ENCODE results near the gene SATB2.

Gene SATB2

GRCh38 chr2:199322151-199322550 is 135.6 kb downstream of the SATB2 start:
- no peak for DNase-seq (ENCODE audit: low spot score)

DNA sequence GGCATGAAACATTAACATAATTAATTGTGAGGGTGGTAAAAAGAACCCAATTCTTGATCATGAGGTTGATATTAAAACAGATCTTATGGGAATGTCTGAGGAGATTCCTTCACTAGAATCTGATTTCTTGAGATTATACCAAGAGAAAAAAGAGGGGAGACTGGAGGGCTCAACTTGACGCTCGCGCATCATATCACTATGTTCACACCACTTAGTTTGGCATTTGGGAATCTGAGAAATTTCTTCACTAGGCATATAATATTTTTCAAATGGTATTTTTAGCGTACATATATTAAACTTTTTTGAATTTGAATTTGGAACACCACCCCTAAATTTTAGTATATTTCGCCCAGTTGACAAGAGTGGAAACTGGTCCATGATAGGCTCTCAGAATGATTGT is 140.1 kb downstream of the SATB2 start:
- no peak for DNase-seq (ENCODE audit: low spot score)

- no peak for DNase-seq (ENCODE audit: low spot score)
Observed at GRCh38 chr2:199316851-199317250, 140.9 kb downstream of the SATB2 start.

- DNase-seq (ENCODE audit: low spot score) = no peak
Observed at GRCh38 chr2:199315299-199316179, 142.2 kb downstream of the SATB2 start.

DNA sequence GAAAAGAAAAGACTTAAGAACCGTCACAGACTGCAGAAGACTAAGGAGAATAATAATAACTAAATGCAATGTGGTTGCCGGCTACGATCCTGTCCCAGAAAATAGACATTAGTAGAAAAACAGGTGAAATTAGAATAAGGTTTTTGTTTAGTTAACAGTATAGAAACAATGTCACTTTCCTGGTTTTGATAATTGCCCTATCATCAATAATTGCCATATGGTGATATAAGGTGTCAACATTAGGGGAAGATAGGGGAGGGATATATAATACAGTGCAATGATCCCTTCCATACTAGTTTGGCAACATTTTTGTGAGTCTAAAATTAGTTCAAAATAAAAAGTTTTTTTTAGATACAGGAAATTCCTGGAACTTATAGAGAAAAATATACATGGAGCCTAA is 144.8 kb downstream of the SATB2 start:
- no peak for DNase-seq (ENCODE audit: low spot score)

- no peak for DNase-seq (ENCODE audit: low spot score)
Observed at GRCh38 chr2:199310771-199311585, 146.8 kb downstream of the SATB2 start.

GRCh38 chr2:199309973-199310372 is 147.8 kb downstream of the SATB2 start:
- no peak for DNase-seq (ENCODE audit: low spot score)

GRCh38 chr2:199309411-199309810 is 148.3 kb downstream of the SATB2 start:
- DNase-seq (ENCODE audit: low spot score) = no peak

DNA sequence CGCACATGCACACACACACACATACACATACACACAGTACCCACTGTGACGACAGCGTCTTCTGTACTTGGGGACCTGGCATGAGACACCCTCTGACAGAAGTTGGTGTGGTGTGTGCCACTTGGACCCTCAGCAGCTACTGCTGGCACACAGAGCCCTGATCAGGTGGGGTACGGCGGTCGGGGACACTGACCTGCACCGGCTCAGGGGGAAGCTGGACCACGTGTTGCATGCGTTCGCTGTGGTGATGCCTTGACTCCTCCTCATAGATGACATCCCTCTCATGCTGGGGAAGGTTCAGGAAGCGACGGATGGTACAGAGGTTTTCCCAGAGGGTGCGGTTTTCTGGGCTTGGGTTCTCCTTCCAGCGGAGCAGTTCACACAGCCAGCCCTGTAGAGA is 149.2 kb downstream of the SATB2 start:
- DNase-seq (ENCODE audit: low spot score) = no peak

- DNase-seq (ENCODE audit: low spot score) = no peak
Observed at GRCh38 chr2:199307461-199307860, 150.3 kb downstream of the SATB2 start.

DNA sequence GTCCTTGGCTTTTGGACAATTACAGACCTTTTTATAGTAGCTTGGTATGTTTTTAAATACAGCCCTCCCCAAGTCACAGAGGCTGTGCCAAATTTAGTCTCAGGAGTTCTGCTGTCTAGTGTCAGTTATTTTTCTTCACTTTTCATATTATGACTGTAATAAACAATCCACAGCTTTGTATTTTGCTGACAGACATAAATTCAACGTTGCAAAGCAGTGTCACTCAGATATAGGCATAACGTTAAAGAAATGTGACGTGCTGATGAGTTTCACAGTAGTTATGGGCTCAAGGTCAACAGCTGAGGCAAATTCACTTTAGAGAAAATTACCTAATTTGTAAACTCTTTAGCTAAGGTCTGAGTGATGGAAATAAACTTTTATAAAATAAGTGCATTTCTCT is 151.6 kb downstream of the SATB2 start:
- no peak for DNase-seq (ENCODE audit: low spot score)

- DNase-seq (ENCODE audit: low spot score) = no peak
Observed at GRCh38 chr2:199303728-199304177, 154.0 kb downstream of the SATB2 start.

- DNase-seq (ENCODE audit: low spot score) = no peak
Observed at GRCh38 chr2:199302851-199303250, 154.9 kb downstream of the SATB2 start.

GRCh38 chr2:199288424-199288823 is 169.3 kb downstream of the SATB2 start:
- no peak for DNase-seq (ENCODE audit: low spot score)

DNA sequence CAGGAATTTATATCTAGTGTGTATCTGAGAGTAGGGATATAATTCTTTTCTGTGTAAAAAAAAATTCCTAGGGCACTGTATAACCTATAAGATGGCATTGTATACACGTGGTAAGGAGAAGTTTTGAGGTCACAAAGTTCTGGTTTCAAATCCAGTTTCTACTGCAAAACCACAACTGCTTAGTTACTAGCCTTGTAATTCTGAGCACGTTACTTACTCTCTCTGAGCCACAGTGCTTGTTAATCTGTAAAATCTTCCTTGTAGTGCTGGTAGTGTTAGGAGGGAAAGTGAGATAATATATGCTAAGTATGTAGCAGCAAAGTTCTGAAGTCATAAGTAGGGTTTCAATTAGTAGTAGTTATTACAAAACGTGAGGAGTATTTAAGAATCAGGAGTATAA is 175.4 kb downstream of the SATB2 start:
- no peak for DNase-seq (ENCODE audit: low spot score)

DNA sequence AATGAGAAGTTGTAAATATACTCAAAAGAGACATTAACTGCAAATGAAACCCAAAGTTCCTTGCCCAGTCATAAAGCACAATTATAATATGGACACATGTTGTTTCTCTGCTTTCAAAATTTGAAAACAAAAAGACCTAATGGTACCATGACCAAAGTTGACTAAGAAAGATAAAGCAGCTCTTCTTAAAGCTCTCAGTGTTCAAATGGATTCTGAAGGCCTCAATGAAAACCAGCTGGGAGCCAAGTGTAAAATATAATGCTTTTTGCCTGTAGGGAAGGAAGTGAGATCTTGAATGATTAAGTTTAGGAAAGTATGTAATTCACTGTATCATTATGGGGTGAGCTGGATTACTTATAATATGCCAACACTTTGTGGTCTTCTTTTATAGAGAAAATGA is 178.6 kb downstream of the SATB2 start:
- no peak for DNase-seq (ENCODE audit: low spot score)

DNA sequence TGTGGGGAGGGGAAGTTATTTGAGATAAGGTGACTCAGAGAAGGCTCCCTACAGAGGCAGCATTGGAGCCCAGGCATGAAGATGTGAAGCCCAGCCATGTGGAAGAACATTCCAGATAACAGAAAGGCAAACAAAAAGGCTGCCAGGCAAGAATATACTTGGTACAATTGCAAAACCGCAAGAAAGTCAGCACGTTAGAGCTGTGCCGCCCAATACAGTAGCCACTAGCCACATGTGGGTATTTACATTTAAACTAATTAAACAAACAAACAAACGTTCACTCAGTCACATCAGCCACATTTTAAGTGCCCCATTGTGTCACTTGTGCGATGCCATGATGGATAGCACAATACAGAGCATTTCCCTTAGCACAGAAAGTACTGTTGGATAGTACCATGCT is 179.6 kb downstream of the SATB2 start:
- DNase-seq (ENCODE audit: low spot score) = no peak

GRCh38 chr2:199273042-199273511 is 184.7 kb downstream of the SATB2 start:
- DNase-seq (ENCODE audit: low spot score) = no peak

GRCh38 chr2:199261936-199262335 is 195.8 kb downstream of the SATB2 start:
- no peak for DNase-seq (ENCODE audit: low spot score)

GRCh38 chr2:199261239-199261638 is 196.5 kb downstream of the SATB2 start:
- DNase-seq (ENCODE audit: low spot score) = no peak

DNA sequence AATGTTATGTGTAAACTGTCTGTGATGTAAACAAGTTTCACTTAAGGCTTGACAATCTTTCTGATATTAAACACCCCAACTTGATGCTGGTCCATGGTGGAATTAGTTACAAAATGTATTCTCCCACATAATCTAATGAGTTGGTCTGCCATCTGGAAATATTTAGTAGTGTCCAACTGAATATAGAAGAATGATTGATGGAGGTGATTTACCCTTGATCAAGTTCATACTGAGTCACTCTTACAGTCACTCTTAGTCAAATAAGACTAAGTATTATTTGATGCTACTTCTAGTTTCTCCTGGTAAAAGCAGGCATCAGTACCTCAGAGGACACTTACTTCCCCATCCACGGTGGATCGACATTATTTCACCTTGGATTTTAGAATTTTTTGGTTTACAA is 198.1 kb downstream of the SATB2 start:
- no peak for DNase-seq (ENCODE audit: low spot score)

- DNase-seq (ENCODE audit: low spot score) = no peak
Observed at GRCh38 chr2:199258291-199258690, 199.4 kb downstream of the SATB2 start.

Measured in putamen (tissue), 1 donor.